Coronary artery (tissue), 2 donors: ENCODE results near the gene SLC52A3.

Experiments used
- DNase-seq: peaks from one replicate; pipeline ENCODE4 v3.0.0-alpha.2; 2017; ENCODE audit warnings: low spot score
- H3K27ac ChIP-seq, 2 donors: fragments of 200-600 bp; sonication (generic); one replicate each; pipeline ENCODE4 v1.5.1; 2016 to 2019
- H3K4me3 ChIP-seq: fragments of 200-600 bp; sonication (generic); 2 replicates; pipeline ENCODE4 v1.5.1; 2016; ENCODE audit warnings: mild to moderate bottlenecking, moderate library complexity
- CTCF ChIP-seq: fragments of 200-600 bp; sonication (generic); IDR thresholded peaks from one replicate; pipeline ENCODE4 v1.5.1; 2019; ENCODE audit warnings: antibody characterized with exemption

SLC52A3 gene

GRCh38 chr20:796921-797320, 28.6 kb upstream of the SLC52A3 start:
- no peak for DNase-seq
- TF ChIP-seq CTCF: no peak
- Histone ChIP-seq H3K4me3 (no peak overlapping the region), H3K27ac (no peak overlapping the region)

GRCh38 chr20:792248-792647, 23.9 kb upstream of the SLC52A3 start:
- DNase-seq: no peak
- H3K27ac ChIP-seq: no peak overlapping the region

GRCh38 chr20:791056-791455, 22.8 kb upstream of the SLC52A3 start:
- Histone ChIP-seq H3K27ac (no peak overlapping the region), H3K4me3 (no peak overlapping the region)
- no peak for TF ChIP-seq CTCF
- DNase-seq: no peak

More at GRCh38 chr20:792248-792647, 23.9 kb upstream of the SLC52A3 start:
- no peak overlapping the region for H3K4me3 ChIP-seq
- TF ChIP-seq CTCF: no peak

GRCh38 chr20:787825-788224, 19.5 kb upstream of the SLC52A3 start:
- Histone ChIP-seq H3K4me3 (no peak overlapping the region), H3K27ac (no peak overlapping the region)
- no peak for DNase-seq
- no peak for TF ChIP-seq CTCF

GRCh38 chr20:779771-780170, 11.5 kb upstream of the SLC52A3 start:
- H3K27ac ChIP-seq: no peak overlapping the region
- H3K4me3 ChIP-seq: no peak overlapping the region
- no peak for DNase-seq
- TF ChIP-seq CTCF: no peak

- H3K27ac ChIP-seq: no peak overlapping the region
- H3K4me3 ChIP-seq: no peak overlapping the region
- DNase-seq: no peak
- TF ChIP-seq CTCF: no peak
Observed at GRCh38 chr20:776165-776564, 7.9 kb upstream of the SLC52A3 start.

- no peak overlapping the region for H3K4me3 ChIP-seq
- H3K27ac ChIP-seq: no peak overlapping the region
- DNase-seq: no peak
- no peak for TF ChIP-seq CTCF
Observed at GRCh38 chr20:775679-776135, 7.4 kb upstream of the SLC52A3 start.
